Neural cell (in vitro differentiated cells): ENCODE results near the gene ATOH8. TPM values are rescaled to one million over a fixed set of nuclear protein-coding genes. Genes with fewer than 3 reads are reported as not detected.

Experiments
- H2AFZ ChIP-seq: fragments of 200-600, 300-800 bp; sonication (generic), shearing (Covaris generic); 2 replicates; pipeline ENCODE4 v1.6.0; 2014; ENCODE audit warnings: low read depth, mild to moderate bottlenecking, antibody characterized with exemption, low read length, moderate library complexity
- H3F3A ChIP-seq: fragments of 200-600 bp; shearing (Covaris generic); 2 replicates; pipeline ENCODE4 v1.6.1; 2016; ENCODE audit warnings: mild to moderate bottlenecking, moderate library complexity, mixed read lengths, antibody characterized with exemption, low read length; ENCODE audit not compliant: insufficient read depth, poor library complexity, severe bottlenecking
- H3K27ac ChIP-seq: fragments of 200-600, 300-800 bp; sonication (generic), shearing (Covaris generic); 2 replicates; pipeline ENCODE4 v1.5.1; 2014; ENCODE audit warnings: mild to moderate bottlenecking, low read length, moderate library complexity
- H3K27me3 ChIP-seq: fragments of 300-800, 200-600 bp; sonication (generic), shearing (Covaris generic); 2 replicates; pipeline ENCODE4 v1.6.0; 2014; ENCODE audit warnings: mild to moderate bottlenecking, low read depth, low read length, moderate library complexity; ENCODE audit not compliant: insufficient read depth
- H3K36me3 ChIP-seq: fragments of 300-800, 200-600 bp; sonication (generic), shearing (Covaris generic); 2 replicates; pipeline ENCODE4 v1.5.1; 2014; ENCODE audit warnings: mild to moderate bottlenecking, antibody characterized with exemption, low read length, moderate library complexity; ENCODE audit not compliant: insufficient read depth
- H3K4me2 ChIP-seq: fragments of 300-800, 200-600 bp; sonication (generic), shearing (Covaris generic); 2 replicates; pipeline ENCODE4 v1.6.0; 2014; ENCODE audit warnings: mild to moderate bottlenecking, low read length
- H3K4me3 ChIP-seq: fragments of 300-800, 200-600 bp; sonication (generic), shearing (Covaris generic); 2 replicates; pipeline ENCODE4 v1.5.1; 2014; ENCODE audit warnings: mild to moderate bottlenecking, low read length, moderate library complexity
- H3K79me2 ChIP-seq: fragments of 200-600 bp; shearing (Covaris generic); replicated peaks from 2 replicates; pipeline ENCODE4 v1.6.0; 2014; ENCODE audit warnings: mild to moderate bottlenecking, low read length, moderate library complexity; ENCODE audit not compliant: insufficient read depth
- H3K9ac ChIP-seq: fragments of 300-800, 200-600 bp; sonication (generic), shearing (Covaris generic); 2 replicates; pipeline ENCODE4 v1.6.1; 2016; ENCODE audit warnings: mild to moderate bottlenecking, low read length, mixed read lengths
- H3K9me2 ChIP-seq: fragments of 200-600 bp; shearing (Covaris generic); 2 replicates; pipeline ENCODE4 v1.6.1; 2016; ENCODE audit warnings: mild to moderate bottlenecking, low read length, mixed read lengths; ENCODE audit not compliant: insufficient read depth
- H3K9me3 ChIP-seq: fragments of 200-600, 300-800 bp; sonication (generic), shearing (Covaris generic); 2 replicates; pipeline ENCODE4 v1.6.1; 2016; ENCODE audit warnings: mild to moderate bottlenecking, mixed run types, low read length, moderate library complexity, mixed read lengths
- H4K20me1 ChIP-seq: fragments of 200-600 bp; shearing (Covaris generic); 2 replicates; pipeline ENCODE4 v1.6.1; 2016; ENCODE audit warnings: mild to moderate bottlenecking, mixed run types; ENCODE audit not compliant: insufficient read depth
- EP300 ChIP-seq: fragments of 450-650 bp; conservative IDR thresholded peaks from 2 replicates; pipeline ENCODE4 v1.6.1; 2014; ENCODE audit warnings: antibody characterized with exemption, mild to moderate bottlenecking, moderate library complexity; ENCODE audit not compliant: poor library complexity, severe bottlenecking
- EZH2 ChIP-seq: fragments of 200-600, 300-800 bp; shearing (Covaris generic), sonication (generic); IDR thresholded peaks from 2 replicates; pipeline ENCODE4 v1.6.1; 2014; ENCODE audit warnings: antibody characterized with exemption, low read length, borderline replicate concordance, mild to moderate bottlenecking; ENCODE audit not compliant: insufficient read depth, poor library complexity, severe bottlenecking
- MXI1 ChIP-seq: fragments of 450-650 bp; conservative IDR thresholded peaks from 2 replicates; pipeline ENCODE4 v1.6.1; 2014; ENCODE audit warnings: antibody characterized with exemption, mild to moderate bottlenecking; ENCODE audit not compliant: poor library complexity, severe bottlenecking
- POLR2AphosphoS5 ChIP-seq: IDR thresholded peaks from 2 replicates; pipeline ENCODE4 v1.6.1; 2012
- RAD21 ChIP-seq: fragments of 450-650 bp; conservative IDR thresholded peaks from 2 replicates; pipeline ENCODE4 v1.6.1; 2014; ENCODE audit warnings: antibody characterized with exemption, mild to moderate bottlenecking, moderate library complexity
- SMC3 ChIP-seq: fragments of 450-650 bp; conservative IDR thresholded peaks from 2 replicates; pipeline ENCODE4 v1.6.1; 2014; ENCODE audit warnings: antibody characterized with exemption, mild to moderate bottlenecking, moderate library complexity; ENCODE audit not compliant: poor library complexity
- TAF1 ChIP-seq: IDR thresholded peaks from 2 replicates; pipeline ENCODE4 v1.6.1; 2012; ENCODE audit warnings: low read depth
- polyA plus RNA-seq: library from polyadenylated mRNA; depleted of rRNA; stranded (reverse); fragments of >200 nt; gene quantifications from 2 replicates; pipeline ENCODE4 v1.2.3, GENCODE V29; 2014
- TF ChIP-seq, protein P1 (sequence below): fragments of 450-650 bp; IDR thresholded peaks from 2 replicates; pipeline ENCODE4 v1.5.1; 2014; ENCODE audit warnings: antibody characterized with exemption, mild to moderate bottlenecking, moderate library complexity; ENCODE audit not compliant: poor library complexity, severe bottlenecking
- TF ChIP-seq, protein P2 (sequence below): IDR thresholded peaks from 2 replicates; pipeline ENCODE4 v1.6.1; 2012; ENCODE audit warnings: borderline replicate concordance

ATOH8 gene
- polyA plus RNA-seq, 1 donor from 2014 or later: 1.6 TPM

DNA sequence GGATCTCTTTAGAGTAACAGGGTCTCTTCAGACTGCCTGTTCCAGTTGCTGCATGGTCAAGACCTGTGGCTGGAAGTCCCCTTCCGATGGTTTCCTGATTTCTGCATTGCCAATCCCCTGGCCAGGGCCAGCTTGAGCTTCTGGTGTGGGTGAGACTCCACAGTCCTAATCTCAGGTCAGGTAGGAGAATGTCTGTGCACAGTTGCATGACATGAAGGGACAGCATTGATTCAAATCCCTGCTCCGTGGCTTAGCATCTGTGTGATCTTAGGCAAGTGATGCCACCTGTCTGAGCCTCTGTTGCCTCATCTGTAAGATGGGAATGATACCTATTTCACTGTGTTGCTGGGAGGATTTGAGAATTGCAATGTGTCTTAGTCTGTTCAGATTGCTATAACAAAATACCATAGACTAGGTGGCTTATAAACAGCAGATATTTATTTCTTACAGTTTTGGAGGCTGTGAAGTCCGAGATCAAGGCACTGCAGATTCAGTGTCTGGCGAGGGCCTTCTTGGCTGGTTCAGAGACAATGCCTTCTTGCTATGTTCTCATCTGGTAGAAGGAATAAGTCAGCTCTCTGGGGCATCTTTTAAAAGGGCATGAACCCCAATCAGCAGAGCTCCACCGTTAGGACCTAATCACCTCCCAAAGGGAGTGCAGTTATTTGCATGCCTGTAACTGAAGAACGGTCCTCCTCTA lies 66.2 kb downstream of the ATOH8 start:
- Histone ChIP-seq H3K36me3 (no peaks in the 10 kb centered on the region), H3K79me2 (no peaks in the 10 kb centered on the region), H3K9me2 (no peaks in the 10 kb centered on the region), H3K9me3 (no peaks in the 10 kb centered on the region), H3K27me3 (no peaks in the 10 kb centered on the region), H3F3A (no peaks in the 10 kb centered on the region), H3K4me2 (no peak overlapping the region), H2AFZ (no peak overlapping the region), H3K4me3 (no peak overlapping the region), H4K20me1 (no peaks in the 10 kb centered on the region), H3K9ac (no peak overlapping the region), H3K27ac (no peak overlapping the region)
- TF ChIP-seq TAF1: no peak
- TF ChIP-seq POLR2AphosphoS5: no peak
- TF ChIP-seq EZH2: no peak
- TF ChIP-seq MXI1: no peak
- TF ChIP-seq, protein P1, sequence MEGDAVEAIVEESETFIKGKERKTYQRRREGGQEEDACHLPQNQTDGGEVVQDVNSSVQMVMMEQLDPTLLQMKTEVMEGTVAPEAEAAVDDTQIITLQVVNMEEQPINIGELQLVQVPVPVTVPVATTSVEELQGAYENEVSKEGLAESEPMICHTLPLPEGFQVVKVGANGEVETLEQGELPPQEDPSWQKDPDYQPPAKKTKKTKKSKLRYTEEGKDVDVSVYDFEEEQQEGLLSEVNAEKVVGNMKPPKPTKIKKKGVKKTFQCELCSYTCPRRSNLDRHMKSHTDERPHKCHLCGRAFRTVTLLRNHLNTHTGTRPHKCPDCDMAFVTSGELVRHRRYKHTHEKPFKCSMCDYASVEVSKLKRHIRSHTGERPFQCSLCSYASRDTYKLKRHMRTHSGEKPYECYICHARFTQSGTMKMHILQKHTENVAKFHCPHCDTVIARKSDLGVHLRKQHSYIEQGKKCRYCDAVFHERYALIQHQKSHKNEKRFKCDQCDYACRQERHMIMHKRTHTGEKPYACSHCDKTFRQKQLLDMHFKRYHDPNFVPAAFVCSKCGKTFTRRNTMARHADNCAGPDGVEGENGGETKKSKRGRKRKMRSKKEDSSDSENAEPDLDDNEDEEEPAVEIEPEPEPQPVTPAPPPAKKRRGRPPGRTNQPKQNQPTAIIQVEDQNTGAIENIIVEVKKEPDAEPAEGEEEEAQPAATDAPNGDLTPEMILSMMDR: no peak
- TF ChIP-seq, protein P2, sequence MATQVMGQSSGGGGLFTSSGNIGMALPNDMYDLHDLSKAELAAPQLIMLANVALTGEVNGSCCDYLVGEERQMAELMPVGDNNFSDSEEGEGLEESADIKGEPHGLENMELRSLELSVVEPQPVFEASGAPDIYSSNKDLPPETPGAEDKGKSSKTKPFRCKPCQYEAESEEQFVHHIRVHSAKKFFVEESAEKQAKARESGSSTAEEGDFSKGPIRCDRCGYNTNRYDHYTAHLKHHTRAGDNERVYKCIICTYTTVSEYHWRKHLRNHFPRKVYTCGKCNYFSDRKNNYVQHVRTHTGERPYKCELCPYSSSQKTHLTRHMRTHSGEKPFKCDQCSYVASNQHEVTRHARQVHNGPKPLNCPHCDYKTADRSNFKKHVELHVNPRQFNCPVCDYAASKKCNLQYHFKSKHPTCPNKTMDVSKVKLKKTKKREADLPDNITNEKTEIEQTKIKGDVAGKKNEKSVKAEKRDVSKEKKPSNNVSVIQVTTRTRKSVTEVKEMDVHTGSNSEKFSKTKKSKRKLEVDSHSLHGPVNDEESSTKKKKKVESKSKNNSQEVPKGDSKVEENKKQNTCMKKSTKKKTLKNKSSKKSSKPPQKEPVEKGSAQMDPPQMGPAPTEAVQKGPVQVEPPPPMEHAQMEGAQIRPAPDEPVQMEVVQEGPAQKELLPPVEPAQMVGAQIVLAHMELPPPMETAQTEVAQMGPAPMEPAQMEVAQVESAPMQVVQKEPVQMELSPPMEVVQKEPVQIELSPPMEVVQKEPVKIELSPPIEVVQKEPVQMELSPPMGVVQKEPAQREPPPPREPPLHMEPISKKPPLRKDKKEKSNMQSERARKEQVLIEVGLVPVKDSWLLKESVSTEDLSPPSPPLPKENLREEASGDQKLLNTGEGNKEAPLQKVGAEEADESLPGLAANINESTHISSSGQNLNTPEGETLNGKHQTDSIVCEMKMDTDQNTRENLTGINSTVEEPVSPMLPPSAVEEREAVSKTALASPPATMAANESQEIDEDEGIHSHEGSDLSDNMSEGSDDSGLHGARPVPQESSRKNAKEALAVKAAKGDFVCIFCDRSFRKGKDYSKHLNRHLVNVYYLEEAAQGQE: no peak
- no peak for TF ChIP-seq SMC3
- no peak for TF ChIP-seq EP300
- TF ChIP-seq RAD21: no peak

DNA sequence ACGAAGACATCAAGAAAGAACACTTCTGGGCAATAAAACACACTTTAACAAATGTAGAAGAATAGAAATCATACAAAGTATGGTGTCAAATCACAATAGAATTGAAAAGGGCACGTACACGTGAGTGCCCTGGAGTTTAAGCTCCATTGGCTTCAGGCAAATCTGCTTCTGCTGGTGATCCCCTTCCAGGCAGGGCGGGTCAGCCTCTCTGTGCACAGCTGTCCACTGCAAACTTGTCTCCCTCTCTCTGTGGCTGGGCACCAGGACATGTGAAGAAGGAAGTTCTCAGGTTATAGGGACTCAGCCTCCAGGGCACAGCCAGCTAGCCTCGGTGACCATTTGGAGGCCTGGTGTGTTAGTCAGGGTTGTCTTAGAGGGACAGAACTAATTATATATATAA lies 69.0 kb downstream of the ATOH8 start:
- Histone ChIP-seq H2AFZ (no peak overlapping the region), H3K9me3 (no peaks in the 10 kb centered on the region), H3K4me3 (no peak overlapping the region), H3K27me3 (no peaks in the 10 kb centered on the region), H4K20me1 (no peaks in the 10 kb centered on the region), H3K9ac (no peak overlapping the region), H3K36me3 (no peaks in the 10 kb centered on the region), H3K4me2 (no peak overlapping the region), H3K27ac (no peak overlapping the region), H3K9me2 (no peaks in the 10 kb centered on the region), H3F3A (no peaks in the 10 kb centered on the region), H3K79me2 (no peaks in the 10 kb centered on the region)
- TF ChIP-seq, protein P1: no peak
- TF ChIP-seq RAD21: no peak
- no peak for TF ChIP-seq EP300
- TF ChIP-seq EZH2: no peak
- TF ChIP-seq TAF1: no peak
- TF ChIP-seq SMC3: no peak
- TF ChIP-seq, protein P2: no peak
- no peak for TF ChIP-seq MXI1
